Endodermal cell (in vitro differentiated cells): ENCODE data around the gene AMFR. TPM values are rescaled to one million over a fixed set of nuclear protein-coding genes. Genes with fewer than 3 reads are reported as not detected.
"Not testable (repeated sequence)": the region's sequence is repeated elsewhere in the genome, so short reads cannot be mapped to it uniquely, and the experiment has no call there.

Source experiments
- DNase-seq: peaks from one replicate; pipeline ENCODE4 v3.0.0-alpha.2; 2017
- H3K27ac ChIP-seq: 2 replicates; pipeline ENCODE4 v1.5.1; 2013; ENCODE audit warnings: mild to moderate bottlenecking, low read depth, low read length, moderate library complexity
- H3K27me3 ChIP-seq: 2 replicates; pipeline ENCODE4 v1.6.1; 2013; ENCODE audit warnings: mild to moderate bottlenecking, low read length, moderate library complexity; ENCODE audit not compliant: insufficient read depth, control insufficient read depth, poor library complexity, severe bottlenecking
- H3K36me3 ChIP-seq: 2 replicates; pipeline ENCODE4 v1.7.0; 2013; ENCODE audit warnings: mild to moderate bottlenecking, low read length, moderate library complexity; ENCODE audit not compliant: control insufficient read depth, insufficient read depth
- H3K4me1 ChIP-seq: one replicate; pipeline ENCODE4 v1.7.0; 2013; ENCODE audit warnings: low read length; ENCODE audit not compliant: control insufficient read depth, insufficient read depth
- H3K4me3 ChIP-seq: 2 replicates; pipeline ENCODE4 v1.5.1; 2013; ENCODE audit warnings: mild to moderate bottlenecking, low read length, moderate library complexity
- H3K9ac ChIP-seq: 2 replicates; pipeline ENCODE4 v1.6.1; 2013; ENCODE audit warnings: mild to moderate bottlenecking, low read length, moderate library complexity; ENCODE audit not compliant: poor library complexity, severe bottlenecking; ENCODE audit errors: extremely low read depth
- H3K9me3 ChIP-seq: 2 replicates; pipeline ENCODE4 v1.6.1; 2013; ENCODE audit warnings: mild to moderate bottlenecking, low read length, moderate library complexity; ENCODE audit not compliant: control insufficient read depth
- H3K27ac Mint-ChIP-seq: 2 replicates; pipeline ENCODE4 v1.8.0; 2020; ENCODE audit warnings: mixed read lengths
- H3K27me3 Mint-ChIP-seq: 2 replicates; pipeline ENCODE4 v1.8.0; 2021; ENCODE audit warnings: mild to moderate bottlenecking, mixed read lengths; ENCODE audit not compliant: insufficient read depth
- H3K36me3 Mint-ChIP-seq: 2 replicates; pipeline ENCODE4 v1.8.0; 2020; ENCODE audit warnings: low read depth, mixed read lengths
- H3K4me1 Mint-ChIP-seq: 2 replicates; pipeline ENCODE4 v1.8.0; 2020; ENCODE audit warnings: mixed read lengths
- H3K4me3 Mint-ChIP-seq: 2 replicates; pipeline ENCODE4 v1.8.0; 2020; ENCODE audit warnings: mild to moderate bottlenecking, moderate library complexity, mixed read lengths
- H3K9me3 Mint-ChIP-seq: 2 replicates; pipeline ENCODE4 v1.8.0; 2020; ENCODE audit warnings: mild to moderate bottlenecking, mixed read lengths
- CTCF ChIP-seq: fragments of 200-600 bp; sonication (generic); conservative IDR thresholded peaks from 2 replicates; pipeline ENCODE4 v1.5.0; 2021; ENCODE audit warnings: antibody characterized with exemption, mild to moderate bottlenecking
- WGBS, 2 experiments: methylation state at CpG; one replicate each; pipeline versions ENCODE4 v1.1.5 to v1.1.7; 2013; ENCODE audit warnings: missing lambda C conversion rate in 2 of 2, mixed read lengths in 1 of 2; ENCODE audit not compliant: insufficient coverage in 1 of 2, insufficient read length in 1 of 2; 5-methylcytosine and 5-hydroxymethylcytosine counted together
- total RNA-seq, 2 donors: library from RNA; stranded (reverse); fragmentation: NEBNext Ultra II Directional in 1 of 2; extraction: Animal tissue kit (Norgen Biotek cat#: 25700) in 1 of 2; gene quantifications; 2 replicates in 1 of 2; 3 replicates in 1 of 2; pipeline ENCODE4 v1.2.1, GENCODE V29; 2021

AMFR gene
- total RNA-seq, 2 donors from 2014 or later = 77.0 to 81.6 TPM

GRCh38 chr16:56382459-56382858 is 42.9 kb downstream of the AMFR start:
- no peak for TF ChIP-seq CTCF
- H3K27me3 ChIP-seq = no peaks in the 10 kb centered on the region
- H3K36me3 ChIP-seq = peaks cover 89% of the 10 kb centered on the region
- H3K27ac Mint-ChIP-seq = no peak overlapping the region
- H3K27ac ChIP-seq = no peak overlapping the region
- H3K9me3 Mint-ChIP-seq = peaks cover 49% of the 10 kb centered on the region
- no peak overlapping the region for H3K4me3 ChIP-seq
- no peaks in the 10 kb centered on the region for H3K4me1 ChIP-seq
- no peaks in the 10 kb centered on the region for H3K4me1 Mint-ChIP-seq
- DNase-seq = no peak
- WGBS, 2 experiments = 83 to 100% methylated on average over 2 to 3 of the region's 4 CpGs
- no peak overlapping the region for H3K4me3 Mint-ChIP-seq
- H3K9ac ChIP-seq = no peak overlapping the region
- H3K27me3 Mint-ChIP-seq = no peaks in the 10 kb centered on the region
- peaks cover 93% of the 10 kb centered on the region for H3K36me3 Mint-ChIP-seq
- peaks cover 53% of the 10 kb centered on the region for H3K9me3 ChIP-seq

DNA sequence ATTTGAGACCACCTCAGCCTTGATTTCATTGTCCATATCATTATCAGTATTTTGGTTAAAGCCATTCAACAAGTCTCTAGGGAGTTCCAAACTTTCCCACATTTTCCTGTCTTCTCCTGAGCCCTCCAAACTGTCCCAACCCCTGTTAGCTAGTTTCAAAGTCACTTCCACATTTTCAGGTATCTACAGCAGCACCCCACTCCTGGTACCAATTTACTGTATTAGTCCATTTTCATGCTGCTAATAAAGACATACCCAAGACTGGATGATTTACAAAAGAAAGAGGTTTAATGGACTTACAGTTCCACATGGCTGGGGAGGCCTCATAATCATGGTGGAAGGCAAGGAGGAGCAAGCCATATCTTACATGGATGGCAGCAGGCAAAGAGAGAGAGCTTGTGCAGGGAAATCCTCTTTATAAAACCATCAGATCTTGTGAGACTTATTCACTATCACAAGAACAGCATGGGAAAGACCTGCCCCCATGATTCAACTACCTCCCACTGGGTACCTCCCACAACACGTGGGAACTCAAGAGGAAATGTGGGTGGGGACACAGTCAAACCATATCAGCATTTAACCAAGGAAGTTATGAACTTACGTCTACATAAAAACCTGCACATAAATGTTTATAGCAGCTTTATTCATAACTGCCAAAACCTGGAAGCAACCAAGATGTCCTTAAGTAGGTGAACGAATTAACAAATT is 44.4 kb downstream of the AMFR start:
- Mint-ChIP-seq H3K9me3 (peaks cover 49% of the 10 kb centered on the region), H3K36me3 (peaks cover 86% of the 10 kb centered on the region)
- not testable (repeated sequence) for H3K4me3 Mint-ChIP-seq, H3K27ac Mint-ChIP-seq, H3K4me1 Mint-ChIP-seq, H3K27ac ChIP-seq, H3K27me3 Mint-ChIP-seq, H3K9ac ChIP-seq, H3K4me1 ChIP-seq, H3K27me3 ChIP-seq, DNase-seq
- Histone ChIP-seq H3K9me3 (peaks cover 53% of the 10 kb centered on the region), H3K36me3 (peaks cover 76% of the 10 kb centered on the region), H3K4me3 (peak overlapping the region; percentile 54)
- WGBS, 2 experiments = 94% methylated on average over 3 of the region's 3 CpGs; no CpG with 5 or more reads in 1 of the 2 experiments

DNA sequence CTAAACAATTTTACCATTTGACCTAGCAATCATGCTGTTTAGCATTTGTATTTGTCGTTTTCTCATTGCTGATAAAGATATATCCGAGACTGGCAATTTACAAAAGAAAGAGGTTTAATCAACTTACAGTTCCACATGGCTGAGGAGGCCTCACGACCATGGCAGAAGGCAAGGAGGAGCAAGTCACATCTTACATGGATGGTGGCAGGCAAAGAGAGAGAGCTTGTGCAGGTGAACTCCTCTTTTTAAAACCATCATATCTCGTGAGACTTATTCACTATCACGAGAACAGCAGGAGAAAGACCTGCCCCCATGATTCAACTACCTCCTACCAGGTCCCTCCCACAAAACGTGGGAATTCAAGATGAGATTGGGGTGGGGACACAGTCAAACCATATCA is 46.3 kb downstream of the AMFR start:
- H3K4me3 Mint-ChIP-seq, H3K27ac Mint-ChIP-seq, H3K9ac ChIP-seq, H3K4me1 Mint-ChIP-seq, H3K27me3 ChIP-seq, DNase-seq, H3K27me3 Mint-ChIP-seq, H3K4me1 ChIP-seq, H3K27ac ChIP-seq: not testable (repeated sequence)
- Mint-ChIP-seq H3K9me3 (peaks cover 49% of the 10 kb centered on the region), H3K36me3 (peaks cover 76% of the 10 kb centered on the region)
- 93 to 96% methylated on average over 4 to 5 of the region's 6 CpGs for WGBS, 2 experiments
- peak overlapping the region; percentile 24 for H3K4me3 ChIP-seq
- H3K9me3 ChIP-seq = peaks cover 53% of the 10 kb centered on the region
- H3K36me3 ChIP-seq = peaks cover 69% of the 10 kb centered on the region

GRCh38 chr16:56375792-56376191 is 49.6 kb downstream of the AMFR start:
- not testable (repeated sequence) for H3K4me3 Mint-ChIP-seq, H3K27ac Mint-ChIP-seq, H3K27ac ChIP-seq, H3K4me1 Mint-ChIP-seq, DNase-seq, H3K27me3 ChIP-seq, H3K27me3 Mint-ChIP-seq, H3K4me1 ChIP-seq, H3K4me3 ChIP-seq, H3K9ac ChIP-seq
- Histone ChIP-seq H3K9me3 (peaks cover 28% of the 10 kb centered on the region), H3K36me3 (peaks cover 42% of the 10 kb centered on the region)
- Mint-ChIP-seq H3K9me3 (peaks cover 26% of the 10 kb centered on the region), H3K36me3 (peaks cover 48% of the 10 kb centered on the region)
- WGBS, 2 experiments = 98 to 100% methylated on average over 1 to 3 of the region's 6 CpGs
